Pancreas (tissue), 10 donors: ENCODE results near the gene ARHGEF16. TPM values are rescaled to one million over a fixed set of nuclear protein-coding genes. Genes with fewer than 3 reads are reported as not detected.

Source experiments
- ATAC-seq, 4 donors: fragments of 200-7000 bp; cut with Tn5 transposase; one replicate each; pipeline versions ENCODE4 v1.8.0 to v1.9.1; 2020; ENCODE audit warnings: mild to moderate bottlenecking in 4 of 4, moderate library complexity in 4 of 4
- DNase-seq, 6 donors: peaks; one replicate each; pipeline ENCODE4 v3.0.0-alpha.2; 2020
- FAIRE-seq: peaks from 2 replicates; lab custom pipeline; 2012; peaks lifted over from hg19 to GRCh38; lab: Jason Lieb, UNC
- H3K27ac ChIP-seq, 4 donors: fragments of 200-600 bp; sonication (generic); 1 replicate in 3 of 4; 2 replicates in 1 of 4; pipeline versions ENCODE4 v1.5.0 to v1.8.0; 2020
- H3K27me3 ChIP-seq, 4 donors: fragments of 200-600 bp; one replicate each; pipeline ENCODE4 v1.8.0; 2021
- H3K36me3 ChIP-seq, 3 donors: fragments of 200-600 bp; sonication (generic) in 1 of 3; one replicate each; pipeline versions ENCODE4 v1.5.0 to v1.8.0; 2020 to 2021
- H3K4me1 ChIP-seq, 3 donors: fragments of 200-600 bp; one replicate each; pipeline ENCODE4 v1.8.0; 2021
- H3K4me3 ChIP-seq, 4 donors: fragments of 200-600 bp; sonication (generic) in 2 of 4; one replicate each; pipeline versions ENCODE4 v1.5.0 to v1.8.0; 2020 to 2021
- H3K9me3 ChIP-seq, 4 donors: fragments of 200-600 bp; one replicate each; pipeline ENCODE4 v1.8.0; 2021
- WGBS, 2 donors: extraction: QIAGEN DNeasy Blood & Tissue Kit; methylation state at CpG; one replicate each; pipeline ENCODE4 v1.1.7; 2013; 5-methylcytosine and 5-hydroxymethylcytosine counted together
- intact Hi-C, 3 donors: fragments of 100-400 bp; cut with DNase I; formaldehyde crosslinking; loops; one replicate each; pipeline versions ENCODE4 v1.11.1 to v1.14.2; 2022
- polyA plus RNA-seq, 2 donors: library from polyadenylated mRNA; stranded (reverse); fragments of 200-250 nt; gene quantifications; one replicate each; pipeline ENCODE4 v1.2.3, GENCODE V29; 2013
- total RNA-seq, 6 donors: library from RNA; stranded (reverse); fragmentation: NEBNext Ultra II Directional in 4 of 6; extraction: Animal tissue kit (Norgen Biotek cat#: 25700) in 4 of 6; gene quantifications; one replicate each; pipeline versions ENCODE4 v1.2.1 to v1.2.4, GENCODE V29; 2021 to 2023
- TF ChIP-seq, protein P1 (sequence below), 4 donors: fragments of 200-600 bp; sonication (generic) in 3 of 4; IDR thresholded peaks; one replicate each; pipeline versions ENCODE4 v1.5.0 to v1.8.0; 2021; ENCODE audit warnings: antibody characterized with exemption in 4 of 4
- donor health status: healthy with polysubstance abuse.
- donor health status: DM: no; HTN: no; CAD: no; lungs with moderate emphysema.
- donor health status: DM: no; HTN: no; CAD: no.
- donor health status: control.
- donor health status: control.
- donor health status: Bipolar disorder and iron deficiency.
- donor health status: DM: yes; HTN: yes; CAD: no.
- donor health status: DM: no; HTN: no; CAD: no.
- donor health status: DM: no; HTN: no; CAD: no.
- donor health status: DM: yes; HTN: yes; CAD: no.

The ARHGEF16 gene
- total and polyA plus RNA-seq, 8 donors, result 8.2 to 26.4 (median 9.8) TPM

DNA sequence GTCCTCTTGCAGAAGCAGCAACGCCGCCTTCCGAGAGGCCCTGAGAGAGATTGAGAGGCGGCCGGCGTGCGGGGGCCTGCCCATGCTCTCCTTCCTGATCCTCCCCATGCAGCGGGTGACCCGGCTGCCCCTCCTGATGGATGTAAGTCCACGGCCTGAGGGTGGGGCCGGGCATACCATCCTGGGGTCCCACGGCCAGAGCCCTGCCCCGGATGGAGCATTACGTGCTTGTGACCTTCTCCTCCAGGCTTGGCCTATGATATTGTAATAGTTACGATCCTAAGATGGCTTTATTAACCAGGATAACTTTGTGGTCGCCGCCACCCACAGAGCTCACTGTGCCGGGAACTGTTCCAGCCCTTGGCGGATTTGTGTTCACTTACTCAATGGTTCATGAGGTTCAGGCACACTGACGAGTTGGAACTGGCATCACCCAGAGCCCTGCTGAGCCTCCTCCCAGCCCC is 18.9 kb downstream of the ARHGEF16 start:
- peak in 1 of 6 donors; percentile 64 for DNase-seq
- peaks cover 0 to 14% (median 0%) of the 10 kb centered on the region in 3 donors for H3K36me3 ChIP-seq
- no peaks in the 10 kb centered on the region for H3K27me3 ChIP-seq
- H3K4me1 ChIP-seq, result no peaks in the 10 kb centered on the region
- ATAC-seq, result peak in 1 of 4 donors; percentile 40
- WGBS, 2 donors, result 88 to 91% methylated on average over 19 to 20 of the region's 20 CpGs
- intact Hi-C loops, result no loop called here
- FAIRE-seq, result no peak
- no peak overlapping the region for H3K4me3 ChIP-seq
- H3K9me3 ChIP-seq, result no peaks in the 10 kb centered on the region
- H3K27ac ChIP-seq, result no peak overlapping the region
- TF ChIP-seq, protein P1, sequence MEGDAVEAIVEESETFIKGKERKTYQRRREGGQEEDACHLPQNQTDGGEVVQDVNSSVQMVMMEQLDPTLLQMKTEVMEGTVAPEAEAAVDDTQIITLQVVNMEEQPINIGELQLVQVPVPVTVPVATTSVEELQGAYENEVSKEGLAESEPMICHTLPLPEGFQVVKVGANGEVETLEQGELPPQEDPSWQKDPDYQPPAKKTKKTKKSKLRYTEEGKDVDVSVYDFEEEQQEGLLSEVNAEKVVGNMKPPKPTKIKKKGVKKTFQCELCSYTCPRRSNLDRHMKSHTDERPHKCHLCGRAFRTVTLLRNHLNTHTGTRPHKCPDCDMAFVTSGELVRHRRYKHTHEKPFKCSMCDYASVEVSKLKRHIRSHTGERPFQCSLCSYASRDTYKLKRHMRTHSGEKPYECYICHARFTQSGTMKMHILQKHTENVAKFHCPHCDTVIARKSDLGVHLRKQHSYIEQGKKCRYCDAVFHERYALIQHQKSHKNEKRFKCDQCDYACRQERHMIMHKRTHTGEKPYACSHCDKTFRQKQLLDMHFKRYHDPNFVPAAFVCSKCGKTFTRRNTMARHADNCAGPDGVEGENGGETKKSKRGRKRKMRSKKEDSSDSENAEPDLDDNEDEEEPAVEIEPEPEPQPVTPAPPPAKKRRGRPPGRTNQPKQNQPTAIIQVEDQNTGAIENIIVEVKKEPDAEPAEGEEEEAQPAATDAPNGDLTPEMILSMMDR (IDR thresholded peaks at IDR 0.05), result no peak

DNA sequence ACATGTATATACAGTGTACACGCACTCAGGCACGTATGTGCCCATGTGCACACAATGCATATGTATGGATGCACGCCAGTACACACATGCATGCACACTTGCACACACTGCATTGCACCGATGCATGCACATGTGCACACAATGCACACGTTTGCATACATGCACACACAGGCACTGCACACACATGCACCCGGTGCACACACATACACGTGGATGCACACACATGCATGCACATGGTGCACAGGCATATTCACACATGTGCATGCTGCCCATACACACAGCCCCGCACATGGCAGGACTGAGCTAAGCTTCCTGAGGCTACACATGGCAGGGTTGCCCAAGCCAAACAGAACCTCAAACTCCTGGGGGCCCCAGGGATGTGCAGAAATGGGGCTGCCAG is 19.6 kb downstream of the ARHGEF16 start:
- no peak overlapping the region for H3K27ac ChIP-seq
- H3K9me3 ChIP-seq, result no peaks in the 10 kb centered on the region
- H3K27me3 ChIP-seq, result no peaks in the 10 kb centered on the region
- no peaks in the 10 kb centered on the region for H3K4me1 ChIP-seq
- peaks cover 0 to 14% (median 0%) of the 10 kb centered on the region in 3 donors for H3K36me3 ChIP-seq
- FAIRE-seq (no peak), ATAC-seq (no peak), DNase-seq (peak in 1 of 6 donors; percentile 40)
- 93% methylated on average over 8 of the region's 8 CpGs for WGBS, 2 donors
- no peak overlapping the region for H3K4me3 ChIP-seq
- intact Hi-C loops, result no loop called here
- TF ChIP-seq, protein P1 (IDR thresholded peaks at IDR 0.05), result no peak

DNA sequence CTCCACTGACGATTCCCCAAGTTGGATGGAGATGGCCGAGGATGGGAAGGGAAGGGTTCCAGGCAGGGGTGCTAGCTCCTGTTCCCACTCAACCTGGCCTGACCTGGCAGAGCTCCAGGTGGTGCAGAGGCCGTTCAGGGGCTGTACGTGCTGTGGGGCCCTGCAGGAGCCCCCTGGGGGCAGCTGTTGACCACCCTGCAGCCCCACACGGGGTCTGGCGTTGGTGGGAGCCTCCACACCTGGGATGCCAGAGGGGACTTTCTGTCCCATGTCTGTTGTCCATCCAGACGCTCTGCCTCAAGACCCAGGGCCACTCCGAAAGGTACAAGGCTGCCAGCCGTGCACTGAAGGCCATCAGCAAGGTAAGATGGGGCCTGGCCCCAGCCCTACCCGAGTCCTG is 20.0 kb downstream of the ARHGEF16 start:
- H3K36me3 ChIP-seq, result peaks cover 0 to 14% (median 0%) of the 10 kb centered on the region in 3 donors
- no peak overlapping the region for H3K4me3 ChIP-seq
- intact Hi-C loops, result no loop called here
- no peaks in the 10 kb centered on the region for H3K4me1 ChIP-seq
- ATAC-seq (no peak), FAIRE-seq (no peak), DNase-seq (peak in 2 of 6 donors; percentile 25 to 61)
- H3K27me3 ChIP-seq, result no peaks in the 10 kb centered on the region
- H3K9me3 ChIP-seq, result no peaks in the 10 kb centered on the region
- 74 to 80% methylated on average over 9 to 10 of the region's 10 CpGs for WGBS, 2 donors
- TF ChIP-seq, protein P1 (IDR thresholded peaks at IDR 0.05), result no peak
- no peak overlapping the region for H3K27ac ChIP-seq

DNA sequence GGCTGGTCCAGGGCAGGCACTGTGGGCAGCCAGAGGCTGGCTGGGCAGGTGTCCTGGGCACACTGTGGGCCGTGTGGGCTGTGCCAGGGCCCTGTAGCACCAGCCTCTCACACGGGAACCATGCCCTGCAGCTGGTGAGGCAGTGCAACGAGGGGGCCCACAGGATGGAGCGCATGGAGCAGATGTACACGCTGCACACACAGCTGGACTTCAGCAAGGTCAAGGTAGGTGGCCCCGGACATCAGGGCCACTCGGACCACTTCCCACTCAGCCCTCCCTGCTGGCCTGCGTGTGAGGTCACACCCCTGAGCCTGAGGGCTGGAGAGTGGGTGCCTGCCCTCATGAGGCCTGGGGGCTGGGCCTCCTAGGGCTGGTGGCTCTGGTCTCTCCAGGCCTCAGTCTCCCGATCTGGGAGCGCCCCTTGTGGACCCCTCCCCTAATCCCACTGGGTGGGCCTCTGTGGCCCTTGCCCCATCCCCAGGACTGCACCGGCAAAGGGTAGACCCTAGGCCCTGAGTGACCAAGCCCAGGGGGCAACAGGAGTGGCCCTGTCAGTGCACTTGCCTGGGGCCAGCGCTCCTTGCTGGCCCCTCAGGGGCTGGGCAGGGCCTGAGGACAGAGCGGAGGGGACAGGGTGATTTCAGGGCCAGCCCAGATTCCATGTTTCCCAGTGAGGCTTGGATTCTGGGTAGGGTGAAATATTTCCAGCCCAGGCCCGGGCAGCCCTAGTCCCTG is 21.5 kb downstream of the ARHGEF16 start:
- TF ChIP-seq, protein P1 (IDR thresholded peaks at IDR 0.05), result no peak
- Histone ChIP-seq H3K4me1 (no peaks in the 10 kb centered on the region), H3K4me3 (no peak overlapping the region), H3K36me3 (peaks cover 0 to 14% (median 0%) of the 10 kb centered on the region in 3 donors), H3K27ac (no peak overlapping the region), H3K9me3 (no peaks in the 10 kb centered on the region), H3K27me3 (no peaks in the 10 kb centered on the region)
- DNase-seq, result peak in 1 of 6 donors; percentile 42
- 92 to 93% methylated on average over 14 of the region's 14 CpGs for WGBS, 2 donors
- no peak for ATAC-seq
- intact Hi-C loops, result no loop called here
- FAIRE-seq, result no peak

DNA sequence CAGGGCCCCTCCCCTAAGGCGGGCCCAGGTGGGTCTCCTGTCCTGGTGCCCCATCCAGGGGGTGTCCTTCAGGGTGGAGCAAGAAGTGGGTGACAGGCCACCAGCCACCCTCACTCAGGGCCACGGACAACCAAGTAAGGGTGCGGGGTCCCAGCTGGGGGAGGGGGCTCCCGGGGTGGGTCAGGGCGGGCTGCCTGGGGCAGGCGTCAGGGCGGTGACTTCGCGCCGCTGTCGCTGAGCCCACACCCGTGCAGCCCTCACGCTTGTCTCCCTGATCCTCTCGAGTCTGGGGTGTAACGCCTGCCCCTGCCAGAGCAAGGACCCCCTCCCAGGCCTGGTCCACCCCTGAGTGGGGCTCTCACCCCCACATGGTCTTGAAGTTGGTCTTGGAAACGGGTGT is 22.2 kb downstream of the ARHGEF16 start:
- peaks cover 0 to 14% (median 0%) of the 10 kb centered on the region in 3 donors for H3K36me3 ChIP-seq
- H3K27ac ChIP-seq, result no peak overlapping the region
- DNase-seq (no peak), FAIRE-seq (no peak), ATAC-seq (no peak)
- TF ChIP-seq, protein P1 (IDR thresholded peaks at IDR 0.05), result no peak
- 92 to 96% methylated on average over 16 of the region's 16 CpGs for WGBS, 2 donors
- H3K9me3 ChIP-seq, result no peaks in the 10 kb centered on the region
- intact Hi-C loops, result no loop called here
- no peak overlapping the region for H3K4me3 ChIP-seq
- no peaks in the 10 kb centered on the region for H3K27me3 ChIP-seq
- H3K4me1 ChIP-seq, result no peaks in the 10 kb centered on the region
